SK-N-SH (cell line): ENCODE results near the gene AMDHD2. TPM values are rescaled to one million over a fixed set of nuclear protein-coding genes. Genes with fewer than 3 reads are reported as not detected.

ENCODE experiments used
- CTCF ChIA-PET: fragments of 300-600, 350-600 bp; formaldehyde crosslinking; extraction: SDS; loops from one replicate; lab custom pipeline; 2021; lab: Yijun Ruan, JAX
- POLR2A ChIA-PET: fragments of 350-600 bp; sonication (Branson Sonifier 250); formaldehyde crosslinking; extraction: SDS; loops from one replicate; lab custom pipeline; 2020; ENCODE audit warnings: antibody characterized with exemption, inconsistent platforms; lab: Yijun Ruan, JAX
- DNase-seq: peaks from one replicate; pipeline ENCODE4 v3.0.0; 2012
- H2AFZ ChIP-seq: fragments of 200-600 bp; sonication (generic); 2 replicates; pipeline ENCODE4 v1.8.1; 2016; ENCODE audit warnings: antibody characterized with exemption, mild to moderate bottlenecking, low read depth
- H3F3A ChIP-seq: fragments of 200-600 bp; sonication (generic); replicated peaks from 2 replicates; pipeline ENCODE3; 2016; ENCODE audit warnings: antibody characterized with exemption, mild to moderate bottlenecking; ENCODE audit not compliant: insufficient read depth
- H3K27ac ChIP-seq, 2 experiments: fragments of 200-500 bp in 1 of 2; fragments of 200-600 bp in 1 of 2; sonication (Bioruptor generic) in 1 of 2; sonication (generic), shearing (Covaris generic) in 1 of 2; 2 replicates each; pipeline versions ENCODE4 v1.5.1 to v1.6.1; 2014 to 2016; ENCODE audit warnings: low read depth in 2 of 2, inconsistent platforms in 1 of 2, low read length in 1 of 2, mild to moderate bottlenecking in 1 of 2, mixed read lengths in 1 of 2
- H3K27me3 ChIP-seq: fragments of 200-600 bp; sonication (generic), shearing (Covaris generic); 2 replicates; pipeline ENCODE4 v1.6.1; 2016; ENCODE audit warnings: mixed run types; ENCODE audit not compliant: insufficient read depth
- H3K36me3 ChIP-seq, 2 experiments: fragments of 200-500 bp in 1 of 2; fragments of 200-600 bp in 1 of 2; sonication (Bioruptor generic) in 1 of 2; sonication (generic) in 1 of 2; replicated peaks in 1 of 2; 2 replicates each; pipeline versions ENCODE3 to v1.5.1; 2014 to 2016; ENCODE audit warnings: low read length in 1 of 2, mild to moderate bottlenecking in 1 of 2; ENCODE audit not compliant: insufficient read depth in 2 of 2, control insufficient read depth in 1 of 2
- H3K4me1 ChIP-seq, 2 experiments: fragments of 200-500 bp in 1 of 2; fragments of 200-600 bp in 1 of 2; sonication (Bioruptor generic) in 1 of 2; sonication (generic), shearing (Covaris generic) in 1 of 2; 2 replicates each; pipeline versions ENCODE4 v1.5.1 to v1.6.1; 2014 to 2016; ENCODE audit warnings: low read depth in 1 of 2, low read length in 1 of 2, mixed run types in 1 of 2; ENCODE audit not compliant: insufficient read depth in 2 of 2, control insufficient read depth in 1 of 2
- H3K4me2 ChIP-seq: fragments of 200-600 bp; sonication (generic), shearing (Covaris generic); 2 replicates; pipeline ENCODE4 v1.6.1; 2017; ENCODE audit warnings: mixed run types
- H3K4me3 ChIP-seq, 2 experiments: fragments of 200-500 bp in 1 of 2; fragments of 200-600 bp in 1 of 2; sonication (Bioruptor generic) in 1 of 2; sonication (generic), shearing (Covaris generic) in 1 of 2; 2 replicates each; pipeline versions ENCODE4 v1.5.1 to v1.8.1; 2014 to 2016; ENCODE audit warnings: low read depth in 2 of 2, inconsistent platforms in 1 of 2, low read length in 1 of 2, mild to moderate bottlenecking in 1 of 2, mixed read lengths in 1 of 2, moderate library complexity in 1 of 2
- H3K79me2 ChIP-seq: fragments of 200-600 bp; sonication (generic); 2 replicates; pipeline ENCODE4 v1.8.1; 2017; ENCODE audit warnings: mild to moderate bottlenecking; ENCODE audit not compliant: insufficient read depth
- H3K9ac ChIP-seq: fragments of 200-600 bp; sonication (generic); 2 replicates; pipeline ENCODE4 v1.6.1; 2017; ENCODE audit warnings: mixed run types
- H3K9me2 ChIP-seq: fragments of 200-600 bp; sonication (generic); 2 replicates; pipeline ENCODE4 v1.6.1; 2017; ENCODE audit warnings: mixed run types
- H3K9me3 ChIP-seq: fragments of 200-600 bp; sonication (generic); 2 replicates; pipeline ENCODE4 v1.6.1; 2017; ENCODE audit warnings: mixed run types, mild to moderate bottlenecking, moderate library complexity
- H4K20me1 ChIP-seq: fragments of 200-600 bp; sonication (generic); 2 replicates; pipeline ENCODE4 v1.6.1; 2017; ENCODE audit warnings: mild to moderate bottlenecking, mixed run types; ENCODE audit not compliant: insufficient read depth
- CTCF ChIP-seq: fragments of 200-600 bp; sonication (generic); IDR thresholded peaks from 2 replicates; pipeline ENCODE4 v1.6.1; 2017; ENCODE audit warnings: antibody characterized with exemption, mild to moderate bottlenecking, moderate library complexity
- EZH2phosphoT487 ChIP-seq: fragments of 200-600 bp; sonication (generic); IDR thresholded peaks from 2 replicates; pipeline ENCODE4 v1.6.1; 2017; ENCODE audit warnings: low read depth, mixed run types, mild to moderate bottlenecking, antibody characterized with exemption, moderate library complexity, borderline replicate concordance
- FOSL2 ChIP-seq: IDR thresholded peaks from 2 replicates; pipeline ENCODE4 v1.4.0; 2012; ENCODE audit warnings: low read depth, mild to moderate bottlenecking, moderate library complexity, borderline replicate concordance
- GABPA ChIP-seq: IDR thresholded peaks from 2 replicates; pipeline ENCODE4 v1.4.0; 2012; ENCODE audit warnings: low read depth, mild to moderate bottlenecking
- GATA2 ChIP-seq: sonication (generic); formaldehyde crosslinking; IDR thresholded peaks from 2 replicates; pipeline ENCODE4 v1.5.0; 2020; ENCODE audit warnings: mild to moderate bottlenecking, missing genetic modification reagents
- IRF3 ChIP-seq: fragments of 150-350 bp; IDR thresholded peaks from 2 replicates; pipeline ENCODE4 v1.6.1; 2016; ENCODE audit warnings: mild to moderate bottlenecking, low read depth, low read length
- NRF1 ChIP-seq: IDR thresholded peaks from 2 replicates; pipeline ENCODE4 v1.6.1; 2012; ENCODE audit warnings: low read depth, mild to moderate bottlenecking, low read length
- PBX3 ChIP-seq: IDR thresholded peaks from 2 replicates; pipeline ENCODE4; 2012
- POLR2AphosphoS5 ChIP-seq: IDR thresholded peaks from 2 replicates; pipeline ENCODE4 v1.6.1; 2012; ENCODE audit warnings: low read depth, low read length
- RCOR1 ChIP-seq: fragments of 150-350 bp; IDR thresholded peaks from 2 replicates; pipeline ENCODE4 v1.6.1; 2017; ENCODE audit warnings: antibody characterized with exemption, low read length
- REST ChIP-seq: IDR thresholded peaks from 2 replicates; pipeline ENCODE4 v1.6.1; 2012; ENCODE audit warnings: mild to moderate bottlenecking, low read depth, low read length, moderate library complexity
- RFX5 ChIP-seq: IDR thresholded peaks from 2 replicates; pipeline ENCODE4 v1.6.1; 2012; ENCODE audit warnings: mild to moderate bottlenecking, improper control_type of control experiment, low read length
- RXRA ChIP-seq: IDR thresholded peaks from 2 replicates; pipeline ENCODE4 v1.4.0; 2012; ENCODE audit warnings: low read depth, mild to moderate bottlenecking, borderline replicate concordance
- SMC3 ChIP-seq: IDR thresholded peaks from 2 replicates; pipeline ENCODE4 v1.6.1; 2012; ENCODE audit warnings: low read depth, low read length, improper control_type of control experiment
- TAF1 ChIP-seq: IDR thresholded peaks from 2 replicates; pipeline ENCODE4 v1.6.1; 2012; ENCODE audit warnings: low read depth, mild to moderate bottlenecking, low read length, moderate library complexity, borderline replicate concordance
- TCF12 ChIP-seq: IDR thresholded peaks from 2 replicates; pipeline ENCODE4 v1.4.0; 2012
- TEAD4 ChIP-seq: IDR thresholded peaks from 2 replicates; pipeline ENCODE4 v1.4.0; 2012; ENCODE audit warnings: mild to moderate bottlenecking, borderline replicate concordance; ENCODE audit not compliant: insufficient read depth
- WGBS: methylation state at CpG from one replicate; pipeline ENCODE4 v1.1.6; 2017; ENCODE audit warnings: low lambda C conversion rate; 5-methylcytosine and 5-hydroxymethylcytosine counted together
- polyA plus RNA-seq, 3 experiments: library from polyadenylated mRNA; depleted of rRNA; stranded (reverse); fragments of >200 nt; gene quantifications; 2 replicates each; pipeline ENCODE4 v1.2.3, GENCODE V29; 2012

The AMDHD2 gene
- polyA plus RNA-seq, 1 of the 3 experiments (the other 2 are of a cell fraction) = 38.1 TPM

GRCh38 chr16:2499890-2500429 is 20.2 kb upstream of the AMDHD2 start:
- CTCF ChIA-PET = interaction anchor here (1.1 to 4.3 kb wide), 10 partner anchors 13 to 305 kb away, joined by 3 to 95 read pairs (median 15); partner anchors contain the start of genes ABCA3, ATP6V0C, CCNF and NTN3
- Histone ChIP-seq H4K20me1 (0 out of 2 replicates have a peak, but pooled peaks cover 4% of the 10 kb centered on the region), H3K79me2 (no peaks in the 10 kb centered on the region), H3K27ac (no peak overlapping the region; a peak in 1 of 4 replicates), H3K27me3 (no peaks in the 10 kb centered on the region), H2AFZ (no peak overlapping the region), H3K9me2 (no peaks in the 10 kb centered on the region), H3F3A (peaks cover 4% of the 10 kb centered on the region), H3K36me3 (peaks cover 0 to 16% of the 10 kb centered on the region in 2 experiments), H3K4me2 (no peak overlapping the region), H3K4me3 (no peak overlapping the region), H3K9ac (no peak overlapping the region), H3K9me3 (no peaks in the 10 kb centered on the region), H3K4me1 (peaks cover 0 to 27% of the 10 kb centered on the region in 2 experiments; a peak in 1 of 4 replicates)
- no peak for TF ChIP-seq GABPA
- no peak for TF ChIP-seq FOSL2
- TF ChIP-seq RXRA = no peak
- TF ChIP-seq NRF1 = no peak
- no peak for TF ChIP-seq POLR2AphosphoS5
- no peak for TF ChIP-seq TAF1
- no peak for TF ChIP-seq RCOR1
- TF ChIP-seq TEAD4 = no peak
- no peak for TF ChIP-seq IRF3
- TF ChIP-seq EZH2phosphoT487 = no peak
- no peak for TF ChIP-seq RFX5
- no peak for TF ChIP-seq REST
- no peak for TF ChIP-seq GATA2
- no peak for TF ChIP-seq TCF12
- no peak for TF ChIP-seq PBX3
- no peak for TF ChIP-seq CTCF
- no peak for TF ChIP-seq SMC3
- WGBS = 88% methylated on average over 21 of the region's 29 CpGs
- no peak for DNase-seq
- POLR2A ChIA-PET = interaction anchor here (2.6 kb wide), 1 partner anchor 31 kb away, joined by 19 read pairs; the partner anchor contains the start of gene NTN3
